Nephron (organoid): ENCODE measurements around the gene C3orf52.
"Not testable (repeated sequence)": the region's sequence is repeated elsewhere in the genome, so short reads cannot be mapped to it uniquely, and the experiment has no call there.

Source experiments
- H3K27ac Mint-ChIP-seq, 3 experiments: 2 replicates each; pipeline ENCODE4 v1.8.0; 2020; ENCODE audit warnings: mixed read lengths in 3 of 3, mild to moderate bottlenecking in 2 of 3, moderate library complexity in 1 of 3
- H3K27me3 Mint-ChIP-seq: 2 replicates; pipeline ENCODE4 v1.8.0; 2021; ENCODE audit warnings: low read depth, mild to moderate bottlenecking, moderate library complexity, mixed read lengths
- H3K36me3 Mint-ChIP-seq: 2 replicates; pipeline ENCODE4 v1.8.0; 2020; ENCODE audit warnings: low read depth, mixed read lengths
- H3K4me1 Mint-ChIP-seq: 2 replicates; pipeline ENCODE4 v1.8.0; 2020; ENCODE audit warnings: mixed read lengths
- H3K4me3 Mint-ChIP-seq, 3 experiments: 2 replicates each; pipeline ENCODE4 v1.8.0; 2020; ENCODE audit warnings: mild to moderate bottlenecking in 3 of 3, mixed read lengths in 3 of 3, moderate library complexity in 2 of 3
- H3K9me3 Mint-ChIP-seq: 2 replicates; pipeline ENCODE4 v1.8.0; 2020; ENCODE audit warnings: mixed read lengths
- TF ChIP-seq, protein P1 (sequence below), 3 experiments: fragments of 200-600 bp; sonication (generic); IDR thresholded peaks; one replicate each; pipeline ENCODE4 v1.5.0; 2021; ENCODE audit warnings: antibody characterized with exemption in 3 of 3; ENCODE audit not compliant: unreplicated experiment in 3 of 3

The C3orf52 gene

DNA sequence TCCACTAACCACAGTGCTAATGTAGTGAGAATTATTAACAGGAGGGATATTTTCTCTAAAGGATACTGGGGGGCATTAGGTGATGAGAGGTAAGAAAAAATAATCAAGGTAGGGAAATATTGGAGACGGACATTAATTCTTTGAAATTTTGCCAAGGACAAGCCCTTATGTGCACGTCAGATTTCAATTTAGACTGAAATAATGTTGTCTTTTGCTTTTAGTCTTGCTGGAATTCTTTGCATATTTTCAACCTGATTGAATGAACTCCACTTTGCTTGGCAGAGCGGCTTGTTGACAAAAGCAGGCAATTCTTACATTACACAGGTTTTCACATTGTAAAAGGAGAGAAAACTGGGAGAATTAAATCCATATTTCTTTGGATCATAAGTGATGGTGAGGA lies 25.0 kb upstream of the C3orf52 start:
- H3K27ac Mint-ChIP-seq = peak overlapping the region in 1 of 3 experiments; percentile 50
- peaks cover 6% of the 10 kb centered on the region for H3K27me3 Mint-ChIP-seq
- no peak overlapping the region for H3K4me3 Mint-ChIP-seq
- no peaks in the 10 kb centered on the region for H3K4me1 Mint-ChIP-seq
- TF ChIP-seq, protein P1, sequence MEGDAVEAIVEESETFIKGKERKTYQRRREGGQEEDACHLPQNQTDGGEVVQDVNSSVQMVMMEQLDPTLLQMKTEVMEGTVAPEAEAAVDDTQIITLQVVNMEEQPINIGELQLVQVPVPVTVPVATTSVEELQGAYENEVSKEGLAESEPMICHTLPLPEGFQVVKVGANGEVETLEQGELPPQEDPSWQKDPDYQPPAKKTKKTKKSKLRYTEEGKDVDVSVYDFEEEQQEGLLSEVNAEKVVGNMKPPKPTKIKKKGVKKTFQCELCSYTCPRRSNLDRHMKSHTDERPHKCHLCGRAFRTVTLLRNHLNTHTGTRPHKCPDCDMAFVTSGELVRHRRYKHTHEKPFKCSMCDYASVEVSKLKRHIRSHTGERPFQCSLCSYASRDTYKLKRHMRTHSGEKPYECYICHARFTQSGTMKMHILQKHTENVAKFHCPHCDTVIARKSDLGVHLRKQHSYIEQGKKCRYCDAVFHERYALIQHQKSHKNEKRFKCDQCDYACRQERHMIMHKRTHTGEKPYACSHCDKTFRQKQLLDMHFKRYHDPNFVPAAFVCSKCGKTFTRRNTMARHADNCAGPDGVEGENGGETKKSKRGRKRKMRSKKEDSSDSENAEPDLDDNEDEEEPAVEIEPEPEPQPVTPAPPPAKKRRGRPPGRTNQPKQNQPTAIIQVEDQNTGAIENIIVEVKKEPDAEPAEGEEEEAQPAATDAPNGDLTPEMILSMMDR (IDR thresholded peaks at IDR 0.05; ENCODE audit: unreplicated experiment in 3 of 3) = no peak
- H3K9me3 Mint-ChIP-seq = no peaks in the 10 kb centered on the region
- H3K36me3 Mint-ChIP-seq = no peaks in the 10 kb centered on the region

DNA sequence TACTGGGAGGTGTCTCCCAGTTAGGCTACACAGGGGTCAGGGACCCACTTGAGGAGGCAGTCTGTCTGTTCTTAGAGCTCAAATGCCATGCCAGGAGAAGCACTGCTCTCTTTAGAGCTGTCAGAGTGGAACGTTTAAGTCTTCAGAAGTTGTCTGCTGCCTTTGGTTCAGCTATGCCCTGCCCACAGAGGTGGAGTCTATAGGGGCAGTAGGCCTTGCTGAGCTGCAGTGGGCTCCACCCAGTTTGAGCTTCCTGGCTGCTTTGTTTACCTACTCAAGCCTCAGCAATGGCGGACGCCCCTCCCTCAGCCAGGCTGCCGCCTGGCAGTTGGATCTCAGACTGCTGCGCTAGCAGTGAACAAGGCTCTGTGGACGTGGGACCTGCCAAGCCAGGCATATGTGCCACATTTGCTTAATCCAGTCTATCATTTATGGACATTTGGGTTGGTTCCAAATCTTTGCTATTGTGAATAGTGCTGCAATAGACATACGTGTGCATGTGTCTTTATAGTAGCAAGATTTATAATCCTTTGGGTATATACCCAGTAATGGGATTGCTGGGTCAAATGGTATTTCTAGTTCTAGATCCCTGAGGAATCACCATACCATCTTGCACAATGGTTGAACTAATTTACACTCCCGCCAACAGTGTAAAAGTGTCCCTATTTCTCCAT lies 13.7 kb upstream of the C3orf52 start:
- H3K27ac Mint-ChIP-seq, H3K4me3 Mint-ChIP-seq, H3K36me3 Mint-ChIP-seq: not testable (repeated sequence)
- Mint-ChIP-seq H3K9me3 (peaks cover 16% of the 10 kb centered on the region), H3K4me1 (peaks cover 11% of the 10 kb centered on the region), H3K27me3 (peaks cover 11% of the 10 kb centered on the region)

DNA sequence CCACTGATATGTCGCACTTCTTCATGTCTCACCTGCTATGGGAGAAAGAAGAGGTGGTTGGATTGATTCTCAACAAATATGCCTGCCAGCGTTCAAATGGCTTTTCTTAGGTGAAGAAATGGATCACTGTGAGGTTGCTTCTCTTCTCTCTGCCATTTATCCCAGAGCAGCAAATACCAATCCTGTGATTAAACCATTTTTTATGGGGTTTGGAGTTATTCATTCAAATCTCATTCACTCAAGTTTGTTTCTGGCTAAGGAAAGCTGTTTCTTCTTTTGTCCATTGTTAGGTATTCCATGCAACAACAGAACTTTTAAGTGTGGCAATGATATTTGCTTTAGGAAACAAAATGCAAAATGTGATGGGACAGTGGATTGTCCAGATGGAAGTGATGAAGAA lies 12.2 kb upstream of the C3orf52 start:
- peaks cover 11% of the 10 kb centered on the region for H3K9me3 Mint-ChIP-seq
- no peak overlapping the region for H3K4me3 Mint-ChIP-seq
- H3K27me3 Mint-ChIP-seq = peaks cover 4% of the 10 kb centered on the region
- TF ChIP-seq, protein P1 (IDR thresholded peaks at IDR 0.05; ENCODE audit: unreplicated experiment in 3 of 3) = no peak
- H3K36me3 Mint-ChIP-seq = no peaks in the 10 kb centered on the region
- H3K4me1 Mint-ChIP-seq = peaks cover 11% of the 10 kb centered on the region
- no peak overlapping the region for H3K27ac Mint-ChIP-seq

DNA sequence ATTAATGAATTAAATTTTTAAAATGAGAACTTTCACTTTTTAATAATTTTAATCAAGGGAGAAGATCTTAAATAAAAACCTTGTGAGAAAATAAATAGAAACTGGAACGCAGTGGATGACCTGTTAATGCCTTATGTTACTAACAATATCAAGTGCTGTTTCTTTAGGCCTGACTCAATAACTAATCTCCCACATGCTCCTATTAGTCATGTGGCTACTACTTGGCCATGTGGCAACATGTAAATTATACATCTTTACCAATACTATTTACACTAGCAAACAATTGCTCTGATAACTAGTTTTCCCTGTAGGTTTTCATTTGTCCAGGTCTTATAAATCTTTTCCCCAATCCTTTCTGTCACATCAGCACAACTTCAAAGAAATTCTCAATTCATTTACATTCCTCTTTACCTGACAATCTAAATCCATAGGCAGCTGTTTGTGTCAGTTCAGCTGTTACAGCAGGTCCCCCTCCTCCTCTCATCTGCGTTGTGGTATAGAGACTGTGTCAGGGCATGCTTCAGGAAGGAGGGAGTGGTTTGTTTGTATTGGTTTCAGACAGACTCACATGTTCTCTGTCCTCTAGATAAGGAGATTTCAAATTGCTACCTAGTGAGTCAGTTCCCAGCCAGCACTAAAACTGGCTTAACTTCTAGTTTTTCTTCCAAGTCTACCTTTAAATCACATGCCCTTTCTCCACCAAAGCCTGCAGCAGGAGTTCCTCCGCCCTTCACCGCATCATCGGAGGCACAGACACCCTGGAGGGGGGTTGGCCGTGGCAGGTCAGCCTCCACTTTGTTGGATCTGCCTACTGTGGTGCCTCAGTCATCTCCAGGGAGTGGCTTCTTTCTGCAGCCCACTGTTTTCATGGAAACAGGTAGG lies 11.3 kb upstream of the C3orf52 start:
- TF ChIP-seq, protein P1 (IDR thresholded peaks at IDR 0.05; ENCODE audit: unreplicated experiment in 3 of 3) = no peak
- Mint-ChIP-seq H3K27me3 (peaks cover 4% of the 10 kb centered on the region), H3K4me1 (peaks cover 11% of the 10 kb centered on the region), H3K27ac (peak overlapping the region in 2 of 3 experiments; percentile 19 to 74), H3K4me3 (peak overlapping the region in 2 of 3 experiments; percentile 27 to 40), H3K9me3 (peaks cover 8% of the 10 kb centered on the region), H3K36me3 (no peaks in the 10 kb centered on the region)

DNA sequence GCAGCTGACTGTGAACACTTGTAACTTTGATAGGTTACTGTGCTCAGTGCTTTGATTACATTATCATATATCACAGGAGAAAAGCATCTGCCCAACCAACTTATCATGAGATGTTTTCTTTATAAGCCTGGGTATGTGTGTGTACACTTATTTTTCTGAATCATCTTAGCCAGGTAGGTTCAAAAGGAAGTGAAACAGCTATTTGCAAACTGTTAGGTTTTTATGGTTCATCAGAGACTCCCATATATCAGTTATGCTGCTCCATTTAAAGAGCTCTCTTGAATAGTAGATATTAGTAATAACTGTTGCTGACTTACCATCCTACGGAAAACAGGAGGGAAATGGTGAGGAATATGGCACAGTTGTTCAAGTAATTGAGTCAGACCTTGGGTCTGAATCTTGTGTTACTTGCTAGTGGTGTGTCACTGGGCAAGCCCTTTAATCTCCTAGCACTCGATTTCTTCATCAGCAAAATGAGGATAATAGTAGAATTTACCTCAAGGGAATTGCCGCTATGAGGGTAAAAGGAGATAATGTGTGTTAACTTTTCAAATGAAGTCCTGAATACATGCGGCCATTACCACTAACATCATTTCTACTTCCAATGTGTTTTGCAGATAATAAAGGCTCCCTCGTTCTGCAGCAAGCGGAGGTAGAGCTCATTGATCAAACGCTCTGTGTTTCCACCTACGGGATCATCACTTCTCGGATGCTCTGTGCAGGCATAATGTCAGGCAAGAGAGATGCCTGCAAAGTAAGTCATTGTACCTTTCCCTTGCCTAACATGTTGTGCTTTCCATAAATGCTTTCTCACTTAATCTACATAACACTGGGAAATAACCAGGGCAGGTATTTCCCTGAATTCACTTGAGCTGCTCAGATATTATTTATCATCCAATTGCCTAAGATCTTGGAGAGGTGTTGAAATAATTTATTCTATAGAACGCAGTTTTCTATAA lies 7.8 kb upstream of the C3orf52 start:
- no peaks in the 10 kb centered on the region for H3K9me3 Mint-ChIP-seq
- peaks cover 11% of the 10 kb centered on the region for H3K4me1 Mint-ChIP-seq
- TF ChIP-seq, protein P1 (IDR thresholded peaks at IDR 0.05; ENCODE audit: unreplicated experiment in 3 of 3) = no peak
- no peak overlapping the region for H3K4me3 Mint-ChIP-seq
- H3K27ac Mint-ChIP-seq = no peak overlapping the region
- H3K27me3 Mint-ChIP-seq = peaks cover 8% of the 10 kb centered on the region
- H3K36me3 Mint-ChIP-seq = no peaks in the 10 kb centered on the region

DNA sequence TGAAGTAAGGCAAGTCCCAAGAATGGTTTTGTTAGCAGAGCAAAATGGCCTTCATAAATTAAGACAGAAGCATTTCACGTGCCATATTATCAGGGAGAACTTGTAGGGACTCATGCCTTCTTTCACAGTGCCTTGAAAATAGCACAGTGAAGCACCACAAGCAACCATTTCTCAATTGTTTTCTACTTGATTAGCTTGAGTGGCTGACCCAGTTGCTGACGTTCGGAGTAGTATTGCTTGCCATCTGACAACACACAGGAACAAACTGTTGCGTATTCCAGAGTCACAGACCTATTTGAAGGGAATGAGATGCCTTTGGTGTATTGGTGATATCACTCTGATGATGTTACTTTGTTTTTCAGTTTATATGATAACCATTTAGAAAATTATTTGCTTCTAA lies 3.0 kb upstream of the C3orf52 start:
- no peak overlapping the region for H3K27ac Mint-ChIP-seq

More for the DNA sequence above, 3.0 kb upstream of the C3orf52 start:
- Mint-ChIP-seq H3K4me1 (peaks cover 33% of the 10 kb centered on the region), H3K9me3 (no peaks in the 10 kb centered on the region), H3K27me3 (peaks cover 28% of the 10 kb centered on the region), H3K36me3 (no peaks in the 10 kb centered on the region), H3K4me3 (no peak overlapping the region)
- TF ChIP-seq, protein P1 (IDR thresholded peaks at IDR 0.05; ENCODE audit: unreplicated experiment in 3 of 3) = no peak
